ENCODE data around the gene XKRX.

The XKRX gene

GRCh38 chrX:100962811-100963210, 34.1 kb upstream of the XKRX start:
- H3K27ac ChIP-seq = no peak overlapping the region
- TF ChIP-seq, protein P1, sequence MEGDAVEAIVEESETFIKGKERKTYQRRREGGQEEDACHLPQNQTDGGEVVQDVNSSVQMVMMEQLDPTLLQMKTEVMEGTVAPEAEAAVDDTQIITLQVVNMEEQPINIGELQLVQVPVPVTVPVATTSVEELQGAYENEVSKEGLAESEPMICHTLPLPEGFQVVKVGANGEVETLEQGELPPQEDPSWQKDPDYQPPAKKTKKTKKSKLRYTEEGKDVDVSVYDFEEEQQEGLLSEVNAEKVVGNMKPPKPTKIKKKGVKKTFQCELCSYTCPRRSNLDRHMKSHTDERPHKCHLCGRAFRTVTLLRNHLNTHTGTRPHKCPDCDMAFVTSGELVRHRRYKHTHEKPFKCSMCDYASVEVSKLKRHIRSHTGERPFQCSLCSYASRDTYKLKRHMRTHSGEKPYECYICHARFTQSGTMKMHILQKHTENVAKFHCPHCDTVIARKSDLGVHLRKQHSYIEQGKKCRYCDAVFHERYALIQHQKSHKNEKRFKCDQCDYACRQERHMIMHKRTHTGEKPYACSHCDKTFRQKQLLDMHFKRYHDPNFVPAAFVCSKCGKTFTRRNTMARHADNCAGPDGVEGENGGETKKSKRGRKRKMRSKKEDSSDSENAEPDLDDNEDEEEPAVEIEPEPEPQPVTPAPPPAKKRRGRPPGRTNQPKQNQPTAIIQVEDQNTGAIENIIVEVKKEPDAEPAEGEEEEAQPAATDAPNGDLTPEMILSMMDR (IDR thresholded peaks at IDR 0.05) = no peak
- no peak for TF ChIP-seq ZFX (IDR thresholded peaks at IDR 0.05; ENCODE audit: borderline replicate concordance)

- no peak overlapping the region for H3K27ac ChIP-seq
- TF ChIP-seq, protein P1 (IDR thresholded peaks at IDR 0.05) = no peak
- no peak for TF ChIP-seq ZFX (IDR thresholded peaks at IDR 0.05; ENCODE audit: borderline replicate concordance)
These were observed 19.8 kb upstream of the XKRX start for GRCh38 chrX:100948557-100948956.

- H3K27ac ChIP-seq = no peak overlapping the region
- no peak for TF ChIP-seq ZFX (IDR thresholded peaks at IDR 0.05; ENCODE audit: borderline replicate concordance)
- TF ChIP-seq, protein P1 (IDR thresholded peaks at IDR 0.05) = no peak
These were observed 17.7 kb upstream of the XKRX start for GRCh38 chrX:100946299-100946927.

GRCh38 chrX:100944601-100945000, 15.9 kb upstream of the XKRX start:
- H3K27ac ChIP-seq = no peak overlapping the region
- TF ChIP-seq ZFX (IDR thresholded peaks at IDR 0.05; ENCODE audit: borderline replicate concordance) = no peak
- TF ChIP-seq, protein P1 (IDR thresholded peaks at IDR 0.05) = no peak

DNA sequence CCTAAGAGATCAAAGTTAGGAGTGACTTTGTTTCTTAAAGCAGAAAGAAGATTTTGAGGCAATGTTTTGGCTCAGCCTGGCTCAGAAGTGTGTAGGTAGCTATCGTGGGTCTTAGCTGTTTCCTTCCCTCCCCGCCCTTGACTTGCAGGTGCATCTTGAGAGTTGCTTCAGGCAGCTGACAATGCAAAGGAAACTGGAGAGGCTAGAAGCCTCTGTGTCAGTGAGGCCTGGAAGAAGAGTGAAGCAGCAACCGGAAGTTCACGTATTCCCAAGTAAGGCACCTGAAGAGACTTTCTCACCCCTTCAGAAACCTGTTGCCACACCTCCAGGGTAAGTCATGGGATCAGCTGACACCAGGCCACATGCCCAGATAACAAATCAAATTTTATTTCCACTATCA, 10.6 kb upstream of the XKRX start:
- no peak overlapping the region for H3K27ac ChIP-seq
- TF ChIP-seq ZFX (IDR thresholded peaks at IDR 0.05; ENCODE audit: borderline replicate concordance) = no peak
- TF ChIP-seq, protein P1 (IDR thresholded peaks at IDR 0.05) = no peak

DNA sequence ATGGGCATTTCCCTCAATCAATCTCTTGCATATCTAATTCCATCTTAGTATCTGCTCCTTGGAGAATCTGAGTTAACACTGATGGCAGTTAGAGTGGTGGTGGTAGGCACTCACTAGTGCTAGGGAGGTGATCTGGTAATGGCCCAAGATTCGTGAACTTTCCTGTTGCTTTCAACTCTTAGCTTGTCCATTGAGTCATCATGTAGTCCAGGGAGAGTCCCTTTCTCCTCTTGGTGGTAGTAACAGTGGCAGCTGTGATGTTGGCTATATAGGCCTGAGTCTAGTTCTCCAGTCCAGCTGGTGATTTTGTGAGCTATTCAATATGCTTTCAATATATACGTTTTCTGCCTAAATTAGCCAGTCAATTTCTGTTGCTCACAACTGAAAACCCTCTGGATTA, 7.0 kb upstream of the XKRX start:
- TF ChIP-seq, protein P1 (IDR thresholded peaks at IDR 0.05) = no peak
- TF ChIP-seq ZFX (IDR thresholded peaks at IDR 0.05; ENCODE audit: borderline replicate concordance) = no peak
- no peak overlapping the region for H3K27ac ChIP-seq

GRCh38 chrX:100931925-100932285, 3.2 kb upstream of the XKRX start:
- no peak for TF ChIP-seq ZFX (IDR thresholded peaks at IDR 0.05; ENCODE audit: borderline replicate concordance)
- TF ChIP-seq, protein P1 (IDR thresholded peaks at IDR 0.05) = no peak
- no peak overlapping the region for H3K27ac ChIP-seq

Measured in 22Rv1 (cell line).